ENCODE results near the gene METTL18. TPM values are rescaled to one million over a fixed set of nuclear protein-coding genes. Genes with fewer than 3 reads are reported as not detected.

Gene METTL18
- total and polyA plus RNA-seq, 2 donors (not counting 1 experiment from before 2014, with no cell fraction given), result 3.1 to 18.9 TPM

- H3K4me3 ChIP-seq (ENCODE audit: control extremely low read depth in 1 of 5, extremely low read depth in 1 of 5, insufficient read depth in 1 of 5, low read depth in 2 of 5, low read length in 4 of 5), result no peak overlapping the region
- no peaks in the 10 kb centered on the region for H3K27me3 Mint-ChIP-seq
- H3K4me2 ChIP-seq (replicated peaks; ENCODE audit: low read depth, low read length, poor library complexity, severe bottlenecking), result no peak overlapping the region
- no peak overlapping the region for H2AFZ ChIP-seq (ENCODE audit: insufficient read depth, low read depth, low read length, poor library complexity, severe bottlenecking)
- peaks cover 43% of the 10 kb centered on the region for H3K4me1 Mint-ChIP-seq
- 67% methylated on average over 2 of the region's 7 CpGs for WGBS (ENCODE audit: insufficient coverage)
- peak overlapping the region; percentile 96 for H3K4me3 Mint-ChIP-seq
- peaks cover 0 to 4% of the 10 kb centered on the region in 2 experiments for H3K36me3 ChIP-seq (replicated peaks in 1 of 2; ENCODE audit: control extremely low read depth in 1 of 2, control insufficient read depth in 1 of 2, extremely low read depth in 1 of 2, insufficient read depth in 2 of 2, low read length in 1 of 2)
- no peak overlapping the region for H3K27ac ChIP-seq (ENCODE audit: low read length in 2 of 2)
- ChIA-PET POLR2A (no interaction called here), CTCF (interaction anchor here (0.9 to 2.0 kb wide), 3 partner anchors 13 to 195 kb away, joined by 3 to 15 read pairs (median 5); no protein-coding TSS in a partner anchor)
- H3K9me3 Mint-ChIP-seq (ENCODE audit: insufficient read depth), result no peaks in the 10 kb centered on the region
- DNase-seq (no peak), ATAC-seq (ENCODE audit: low read depth) (no peak)
- no peaks in the 10 kb centered on the region for H3K27me3 ChIP-seq (replicated peaks in 1 of 4; ENCODE audit: control extremely low read depth in 1 of 4, control insufficient read depth in 3 of 4, insufficient read depth in 4 of 4, low read length in 3 of 4)
- peak overlapping the region; percentile 8 for H3K27ac Mint-ChIP-seq
- TF ChIP-seq CTCF (IDR thresholded peaks at IDR 0.05) (no peak), EZH2 (IDR thresholded peaks at IDR 0.05; ENCODE audit: borderline replicate concordance, insufficient read depth, low read depth, low read length, poor library complexity, severe bottlenecking) (no peak)
- intact Hi-C loops (cut with micrococcal nuclease), result loop anchor here (10.0 kb wide), 1 partner anchor 1452 kb away; no protein-coding TSS in a partner anchor
- no peaks in the 10 kb centered on the region for H3K9me3 ChIP-seq (ENCODE audit: control extremely low read depth in 1 of 3, control insufficient read depth in 2 of 3, insufficient read depth in 1 of 3, low read length in 2 of 3)
- H3K9ac ChIP-seq (ENCODE audit: low read length), result no peak overlapping the region
- H4K20me1 ChIP-seq (ENCODE audit: control insufficient read depth, insufficient read depth, low read length, poor library complexity, severe bottlenecking), result no peaks in the 10 kb centered on the region
- H3K4me1 ChIP-seq (ENCODE audit: control insufficient read depth in 2 of 2, insufficient read depth in 2 of 2, low read length in 2 of 2), result peaks cover 15 to 16% of the 10 kb centered on the region in 2 donors
- peaks cover 46% of the 10 kb centered on the region for H3K79me2 ChIP-seq (ENCODE audit: control insufficient read depth, insufficient read depth, low read length)
These were observed 1.6 kb upstream of the METTL18 start for GRCh38 chr1:169796274-169796810.

GRCh38 chr1:169795687-169796086 lies 980 bp upstream of the METTL18 start:
- H3K27ac Mint-ChIP-seq, result no peak overlapping the region
- ChIA-PET POLR2A (no interaction called here), CTCF (interaction anchor here (1.0 to 2.0 kb wide), 5 partner anchors 14 to 245 kb away, joined by 3 to 15 read pairs (median 8); no protein-coding TSS in a partner anchor)
- no peak for ATAC-seq (ENCODE audit: low read depth)
- no peaks in the 10 kb centered on the region for H3K9me3 Mint-ChIP-seq (ENCODE audit: insufficient read depth)
- Histone ChIP-seq H4K20me1 (ENCODE audit: control insufficient read depth, insufficient read depth, low read length, poor library complexity, severe bottlenecking) (no peaks in the 10 kb centered on the region), H3K4me3 (ENCODE audit: control extremely low read depth in 1 of 5, extremely low read depth in 1 of 5, insufficient read depth in 1 of 5, low read depth in 2 of 5, low read length in 4 of 5) (peak overlapping the region; percentile 70 to 99 (median 94)), H3K4me2 (replicated peaks; ENCODE audit: low read depth, low read length, poor library complexity, severe bottlenecking) (peak overlapping the region; percentile 94), H3K9ac (ENCODE audit: low read length) (peak overlapping the region; percentile 93), H2AFZ (ENCODE audit: insufficient read depth, low read depth, low read length, poor library complexity, severe bottlenecking) (peak overlapping the region; percentile 96), H3K27me3 (replicated peaks in 1 of 4; ENCODE audit: control extremely low read depth in 1 of 4, control insufficient read depth in 3 of 4, insufficient read depth in 4 of 4, low read length in 3 of 4) (no peaks in the 10 kb centered on the region), H3K79me2 (ENCODE audit: control insufficient read depth, insufficient read depth, low read length) (peaks cover 46% of the 10 kb centered on the region), H3K4me1 (ENCODE audit: control insufficient read depth in 2 of 2, insufficient read depth in 2 of 2, low read length in 2 of 2) (peaks cover 15 to 16% of the 10 kb centered on the region in 2 donors), H3K36me3 (replicated peaks in 1 of 2; ENCODE audit: control extremely low read depth in 1 of 2, control insufficient read depth in 1 of 2, extremely low read depth in 1 of 2, insufficient read depth in 2 of 2, low read length in 1 of 2) (peaks cover 0 to 4% of the 10 kb centered on the region in 2 experiments), H3K9me3 (ENCODE audit: control extremely low read depth in 1 of 3, control insufficient read depth in 2 of 3, insufficient read depth in 1 of 3, low read length in 2 of 3) (no peaks in the 10 kb centered on the region), H3K27ac (ENCODE audit: low read length in 2 of 2) (peak overlapping the region in 1 of 2 donors; percentile 91)
- intact Hi-C loops (cut with micrococcal nuclease), result loop anchor here (1.0 to 10.0 kb wide), 6 partner anchors 13 to 1617 kb away; partner anchors contain the start of genes KIFAP3, SELL, SLC19A2 and TIPRL
- no CpG with 5 or more reads among the region's 5 CpGs for WGBS (ENCODE audit: insufficient coverage)
- peak overlapping the region; percentile 96 for H3K4me3 Mint-ChIP-seq
- no peaks in the 10 kb centered on the region for H3K27me3 Mint-ChIP-seq
- peaks cover 45% of the 10 kb centered on the region for H3K4me1 Mint-ChIP-seq
- no peak for DNase-seq
- TF ChIP-seq EZH2 (IDR thresholded peaks at IDR 0.05; ENCODE audit: borderline replicate concordance, insufficient read depth, low read depth, low read length, poor library complexity, severe bottlenecking), result no peak
